HepG2 (cell line): Measurements from ENCODE around the gene MAP3K9. TPM values are rescaled to one million over a fixed set of nuclear protein-coding genes. Genes with fewer than 3 reads are reported as not detected.

Experiments used
- ATAC-seq: fragments of 200-7000 bp; cut with Tn5 transposase; 3 replicates; pipeline ENCODE4 v1.9.1; 2020; ENCODE audit warnings: mild to moderate bottlenecking, moderate library complexity
- BruUV-seq: library from RNA; stranded (reverse); fragments of 400-500 nt; replicated peaks from 2 replicates; lab custom pipeline; 2021; lab: Mats Ljungman, UMichigan
- CTCF ChIA-PET: fragments of 300-600 bp; formaldehyde crosslinking; extraction: SDS; loops from one replicate; lab custom pipeline; 2021; ENCODE audit warnings: low total read pairs, inconsistent platforms, low intra/inter-chr PET ratio; lab: Yijun Ruan, JAX
- POLR2A ChIA-PET: fragments of 350-600 bp; sonication (Branson Sonifier 250); formaldehyde crosslinking; loops from one replicate; lab custom pipeline; 2020; ENCODE audit warnings: antibody characterized with exemption, inconsistent platforms; lab: Yijun Ruan, JAX
- DNase-seq: peaks from one replicate; pipeline ENCODE4 v3.0.0-alpha.2; 2015; ENCODE audit warnings: low spot score
- FAIRE-seq: peaks from 3 replicates; lab custom pipeline; 2011; peaks lifted over from hg19 to GRCh38; lab: Jason Lieb, UNC
- H2AFZ ChIP-seq: one replicate; pipeline ENCODE4 v1.6.1; 2011; ENCODE audit warnings: low read length, inconsistent platforms
- H3K27ac ChIP-seq: fragments of 300-600 bp; 3 replicates; pipeline ENCODE4 v1.8.0; 2011; ENCODE audit warnings: mixed run types, mild to moderate bottlenecking, mixed read lengths, low read length, inconsistent platforms; ENCODE audit not compliant: insufficient read depth; ENCODE audit errors: extremely low read length
- H3K27me3 ChIP-seq, 2 experiments: fragments of 200-600 bp in 1 of 2; 2 replicates in 1 of 2; 3 replicates in 1 of 2; pipeline versions ENCODE4 v1.6.0 to v1.8.0; 2011; ENCODE audit warnings: low read length in 2 of 2, mild to moderate bottlenecking in 2 of 2, moderate library complexity in 2 of 2, inconsistent platforms in 1 of 2; ENCODE audit not compliant: insufficient read depth in 2 of 2, control insufficient read depth in 1 of 2
- H3K36me3 ChIP-seq, 2 experiments: fragments of 200-600 bp in 1 of 2; replicated peaks in 1 of 2; 2 replicates in 1 of 2; 3 replicates in 1 of 2; pipeline versions ENCODE4 v1.5.1 to v1.8.0; 2011; ENCODE audit warnings: low read length in 2 of 2, inconsistent platforms in 1 of 2; ENCODE audit not compliant: insufficient read depth in 2 of 2, control insufficient read depth in 1 of 2
- H3K4me1 ChIP-seq: 2 replicates; pipeline ENCODE4 v1.5.1; 2012; ENCODE audit warnings: low read length, inconsistent platforms; ENCODE audit not compliant: insufficient read depth
- H3K4me2 ChIP-seq: 2 replicates; pipeline ENCODE4 v1.6.0; 2011; ENCODE audit warnings: low read depth, low read length, inconsistent platforms
- H3K4me3 ChIP-seq, 3 experiments: fragments of 200-600 bp in 1 of 3; sonication (generic), shearing (Covaris generic) in 1 of 3; replicated peaks in 1 of 3; 2 replicates each; pipeline ENCODE4 v1.5.1; 2011 to 2016; ENCODE audit warnings: low read length in 3 of 3, inconsistent platforms in 2 of 3, low read depth in 2 of 3, mild to moderate bottlenecking in 2 of 3, control low read depth in 1 of 3, mixed read lengths in 1 of 3; ENCODE audit not compliant: insufficient read depth in 1 of 3
- H3K79me2 ChIP-seq: one replicate; pipeline ENCODE4 v1.6.1; 2011; ENCODE audit warnings: low read length, inconsistent platforms; ENCODE audit not compliant: insufficient read depth
- H3K9ac ChIP-seq: 2 replicates; pipeline ENCODE4 v1.6.0; 2011; ENCODE audit warnings: mild to moderate bottlenecking, low read depth, low read length, inconsistent platforms; ENCODE audit not compliant: insufficient read depth
- H3K9me3 ChIP-seq: 2 replicates; pipeline ENCODE4 v1.5.1; 2012; ENCODE audit warnings: mild to moderate bottlenecking, low read length
- H4K20me1 ChIP-seq: 2 replicates; pipeline ENCODE4 v1.6.0; 2011; ENCODE audit warnings: inconsistent platforms, mild to moderate bottlenecking, low read length, moderate library complexity; ENCODE audit not compliant: insufficient read depth
- AGO2 ChIP-seq: fragments of 200-400 bp; formaldehyde crosslinking; optimal IDR thresholded peaks from 2 replicates; pipeline ENCODE3; 2017; ENCODE audit warnings: mild to moderate bottlenecking, low read depth, low read length, moderate library complexity
- ATF7-NPFF ChIP-seq: sonication (generic); formaldehyde crosslinking; IDR thresholded peaks from 2 replicates; pipeline ENCODE4 v1.8.1; 2023; ENCODE audit warnings: mild to moderate bottlenecking, low read depth, missing genetic modification reagents, moderate library complexity
- IRF2 ChIP-seq: IDR thresholded peaks from 2 replicates; pipeline ENCODE4 v1.6.1; 2018; ENCODE audit warnings: missing genetic modification reagents, missing compliant biosample characterization
- RNF2 ChIP-seq: fragments of 450-650 bp; conservative IDR thresholded peaks from 2 replicates; pipeline ENCODE4 v1.6.1; 2016; ENCODE audit warnings: low read depth
- ZNF33A ChIP-seq: sonication (generic); formaldehyde crosslinking; IDR thresholded peaks from 2 replicates; pipeline ENCODE4 v1.5.1; 2020; ENCODE audit warnings: missing genetic modification reagents, mild to moderate bottlenecking, moderate library complexity, borderline replicate concordance
- ZNF543 ChIP-seq: sonication (generic); formaldehyde crosslinking; IDR thresholded peaks from 2 replicates; pipeline ENCODE4 v1.4.0; 2020; ENCODE audit warnings: mild to moderate bottlenecking, missing genetic modification reagents
- WGBS: methylation state at CpG from one replicate; pipeline ENCODE4 v1.1.6; 2017; ENCODE audit warnings: low lambda C conversion rate; 5-methylcytosine and 5-hydroxymethylcytosine counted together
- in situ Hi-C: cut with HindIII; loops from 2 replicates; pipeline ENCODE4 v1.10.0; 2017; ENCODE audit warnings: low pct_unique_long_range_greater_than_20kb; ENCODE audit not compliant: extremely low pct_ligation_motif_present
- intact Hi-C: fragments of 100-400 bp; cut with micrococcal nuclease; formaldehyde crosslinking; loops from one replicate; pipeline ENCODE4 v1.10.0; 2022; ENCODE audit not compliant: unreplicated experiment
- polyA plus RNA-seq, 8 experiments: library from polyadenylated mRNA; depleted of rRNA in 3 of 8; stranded (reverse) in 7 of 8; unstranded in 1 of 8; fragments of >200 nt; fragmentation: Illumina TruSeq in 4 of 8; extraction: Trizol in 4 of 8; gene quantifications; 2 replicates each; pipeline versions ENCODE4 v1.2.1 to v1.2.3, GENCODE V29; 2011 to 2016; ENCODE audit warnings: low read depth in 4 of 8, missing spikeins in 1 of 8, mixed read lengths in 1 of 8; ENCODE audit not compliant: insufficient read depth in 1 of 8
- total RNA-seq, 5 experiments: library from RNA; depleted of rRNA; stranded (reverse); fragments of >200 nt; fragmentation: Illumina TruSeq; extraction: Trizol; gene quantifications; 2 replicates each; pipeline ENCODE4 v1.2.3, GENCODE V29; 2016; ENCODE audit warnings: low read depth in 1 of 5
- TF ChIP-seq, protein P1 (sequence below): sonication (generic); formaldehyde crosslinking; IDR thresholded peaks from 2 replicates; pipeline ENCODE4 v1.5.0; 2020; ENCODE audit warnings: mild to moderate bottlenecking, missing genetic modification reagents
- TF ChIP-seq, protein P2 (sequence below): sonication (generic); formaldehyde crosslinking; conservative IDR thresholded peaks from 2 replicates; pipeline ENCODE4 v1.8.0; 2022; ENCODE audit warnings: mild to moderate bottlenecking, moderate library complexity, missing genetic modification reagents
- TF ChIP-seq, protein P3 (sequence below): sonication (generic); formaldehyde crosslinking; IDR thresholded peaks from 2 replicates; pipeline ENCODE4 v1.4.0; 2020; ENCODE audit warnings: missing genetic modification reagents, low read depth, mild to moderate bottlenecking, borderline replicate concordance

Gene MAP3K9
- total and polyA plus RNA-seq, 2 of the 13 experiments (the other 11 are each of a cell fraction or from before 2014, with no cell fraction given) = 4.3 to 4.5 TPM

DNA sequence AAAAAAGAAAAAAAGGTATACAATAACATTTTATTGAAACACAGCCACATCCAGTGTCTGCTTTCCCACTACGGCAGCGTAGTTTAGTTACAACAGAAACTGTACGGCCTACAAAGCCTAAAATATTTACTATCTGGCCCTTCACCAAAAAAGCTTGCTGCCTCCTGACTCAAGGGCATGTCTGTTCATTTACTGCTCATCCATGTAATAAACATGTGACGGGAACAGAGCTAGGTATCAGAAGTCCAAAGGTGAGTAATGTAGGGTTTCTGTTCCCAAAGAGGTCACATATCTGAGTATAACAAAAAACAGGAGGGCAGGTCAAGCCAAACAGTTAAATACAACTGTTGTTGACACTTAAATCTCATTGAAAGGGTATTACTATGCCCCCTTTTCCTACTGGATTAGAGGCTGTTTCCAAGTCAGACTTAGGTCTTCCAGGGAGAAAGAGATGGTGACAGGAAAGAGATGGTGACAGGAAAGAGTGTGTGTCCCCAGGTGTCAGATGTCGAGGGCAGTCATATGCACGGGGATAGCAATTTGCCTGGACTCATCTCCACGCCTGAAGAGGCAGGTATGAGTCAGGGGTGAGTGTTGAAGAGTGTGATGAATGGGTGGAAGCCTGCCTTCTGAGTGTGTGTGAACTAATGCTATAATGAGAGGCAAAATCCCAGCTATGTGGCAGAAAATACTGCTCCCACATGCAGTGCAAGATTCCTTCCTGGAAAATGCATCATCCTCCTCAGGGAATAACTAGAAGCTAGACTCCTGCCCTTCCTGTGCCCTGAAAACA, 77.7 kb downstream of the MAP3K9 start (continued):
- TF ChIP-seq, protein P1, sequence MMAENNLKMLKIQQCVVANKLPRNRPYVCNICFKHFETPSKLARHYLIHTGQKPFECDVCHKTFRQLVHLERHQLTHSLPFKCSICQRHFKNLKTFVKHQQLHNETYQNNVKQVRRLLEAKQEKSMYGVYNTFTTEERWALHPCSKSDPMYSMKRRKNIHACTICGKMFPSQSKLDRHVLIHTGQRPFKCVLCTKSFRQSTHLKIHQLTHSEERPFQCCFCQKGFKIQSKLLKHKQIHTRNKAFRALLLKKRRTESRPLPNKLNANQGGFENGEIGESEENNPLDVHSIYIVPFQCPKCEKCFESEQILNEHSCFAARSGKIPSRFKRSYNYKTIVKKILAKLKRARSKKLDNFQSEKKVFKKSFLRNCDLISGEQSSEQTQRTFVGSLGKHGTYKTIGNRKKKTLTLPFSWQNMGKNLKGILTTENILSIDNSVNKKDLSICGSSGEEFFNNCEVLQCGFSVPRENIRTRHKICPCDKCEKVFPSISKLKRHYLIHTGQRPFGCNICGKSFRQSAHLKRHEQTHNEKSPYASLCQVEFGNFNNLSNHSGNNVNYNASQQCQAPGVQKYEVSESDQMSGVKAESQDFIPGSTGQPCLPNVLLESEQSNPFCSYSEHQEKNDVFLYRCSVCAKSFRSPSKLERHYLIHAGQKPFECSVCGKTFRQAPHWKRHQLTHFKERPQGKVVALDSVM (CRISPR knock-in tag) = no peak
- TF ChIP-seq, protein P2, sequence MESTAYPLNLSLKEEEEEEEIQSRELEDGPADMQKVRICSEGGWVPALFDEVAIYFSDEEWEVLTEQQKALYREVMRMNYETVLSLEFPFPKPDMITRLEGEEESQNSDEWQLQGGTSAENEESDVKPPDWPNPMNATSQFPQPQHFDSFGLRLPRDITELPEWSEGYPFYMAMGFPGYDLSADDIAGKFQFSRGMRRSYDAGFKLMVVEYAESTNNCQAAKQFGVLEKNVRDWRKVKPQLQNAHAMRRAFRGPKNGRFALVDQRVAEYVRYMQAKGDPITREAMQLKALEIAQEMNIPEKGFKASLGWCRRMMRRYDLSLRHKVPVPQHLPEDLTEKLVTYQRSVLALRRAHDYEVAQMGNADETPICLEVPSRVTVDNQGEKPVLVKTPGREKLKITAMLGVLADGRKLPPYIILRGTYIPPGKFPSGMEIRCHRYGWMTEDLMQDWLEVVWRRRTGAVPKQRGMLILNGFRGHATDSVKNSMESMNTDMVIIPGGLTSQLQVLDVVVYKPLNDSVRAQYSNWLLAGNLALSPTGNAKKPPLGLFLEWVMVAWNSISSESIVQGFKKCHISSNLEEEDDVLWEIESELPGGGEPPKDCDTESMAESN (CRISPR knock-in tag) = no peak
- TF ChIP-seq RNF2 (no peak), ATF7-NPFF (no peak), IRF2 (no peak), ZNF543 (no peak)
- TF ChIP-seq, protein P3, sequence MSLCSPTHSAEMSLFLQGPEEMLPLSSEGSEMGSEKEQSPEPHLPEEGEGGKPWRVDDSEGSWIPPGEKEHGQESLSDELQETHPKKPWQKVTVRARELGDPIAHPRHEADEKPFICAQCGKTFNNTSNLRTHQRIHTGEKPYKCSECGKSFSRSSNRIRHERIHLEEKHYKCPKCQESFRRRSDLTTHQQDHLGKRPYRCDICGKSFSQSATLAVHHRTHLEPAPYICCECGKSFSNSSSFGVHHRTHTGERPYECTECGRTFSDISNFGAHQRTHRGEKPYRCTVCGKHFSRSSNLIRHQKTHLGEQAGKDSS = no peak
- TF ChIP-seq, all 625 proteins: peak for 0

DNA sequence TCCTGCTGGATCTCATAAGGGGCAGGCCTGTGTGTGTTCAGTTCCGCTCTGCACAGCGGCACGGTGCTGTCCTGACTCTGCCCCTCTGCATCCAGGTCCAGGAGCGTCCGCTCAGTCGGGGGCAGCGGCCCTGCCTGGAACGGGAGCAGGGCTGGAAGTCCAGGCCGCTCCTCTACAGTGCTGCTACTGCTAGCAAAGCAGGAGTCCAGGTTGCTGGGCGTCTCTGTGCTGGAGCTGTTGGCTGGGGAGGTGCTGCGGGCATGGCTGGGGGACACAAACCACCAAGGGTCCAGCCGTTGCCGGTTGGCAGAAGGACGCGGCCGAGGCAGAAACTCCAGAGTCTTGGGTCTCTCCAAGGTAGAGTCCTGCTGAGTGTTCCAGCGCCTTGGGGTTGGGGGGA, 78.9 kb downstream of the MAP3K9 start:
- in situ Hi-C loops = no loop called here
- H3K9ac ChIP-seq = no peak overlapping the region
- H3K4me1 ChIP-seq = no peaks in the 10 kb centered on the region
- ChIA-PET CTCF (no interaction called here), POLR2A (no interaction called here)
- BruUV-seq = no TSS peak
- no peaks in the 10 kb centered on the region for H4K20me1 ChIP-seq
- H3K27ac ChIP-seq = no peak overlapping the region
- no peak overlapping the region for H3K4me3 ChIP-seq
- no peak for FAIRE-seq
- H2AFZ ChIP-seq = no peak overlapping the region
- H3K9me3 ChIP-seq = no peaks in the 10 kb centered on the region
- H3K36me3 ChIP-seq = peaks cover 9 to 47% of the 10 kb centered on the region in 2 experiments
- no peaks in the 10 kb centered on the region for H3K79me2 ChIP-seq
- TF ChIP-seq ZNF33A (CRISPR knock-in tag) (no peak), AGO2 (peak; percentile 23)
- H3K4me2 ChIP-seq = no peak overlapping the region
- intact Hi-C loops = no loop called here
- H3K27me3 ChIP-seq = no peaks in the 10 kb centered on the region
- no peak for DNase-seq
- ATAC-seq = no peak
- 97% methylated on average over 11 of the region's 17 CpGs for WGBS
